Type B pancreatic cell (in vitro differentiated cells): ENCODE results near the gene ZNF225. TPM values are rescaled to one million over a fixed set of nuclear protein-coding genes. Genes with fewer than 3 reads are reported as not detected.

Experiments
- DNase-seq: peaks from one replicate; pipeline ENCODE4 v3.0.0; 2021; ENCODE audit warnings: mixed read lengths; ENCODE audit not compliant: unreplicated experiment; ENCODE audit errors: extremely low spot score
- H3K27ac Mint-ChIP-seq: 2 replicates; pipeline ENCODE4 v1.8.0; 2021; ENCODE audit warnings: mild to moderate bottlenecking, mixed read lengths
- H3K27me3 Mint-ChIP-seq: 2 replicates; pipeline ENCODE4 v1.8.0; 2021; ENCODE audit warnings: mixed read lengths
- H3K36me3 Mint-ChIP-seq: 2 replicates; pipeline ENCODE4 v1.8.0; 2021; ENCODE audit warnings: mixed read lengths
- H3K4me1 Mint-ChIP-seq: one replicate; pipeline ENCODE4 v1.8.0; 2021; ENCODE audit warnings: mixed read lengths; ENCODE audit not compliant: unreplicated experiment
- H3K4me3 Mint-ChIP-seq: 2 replicates; pipeline ENCODE4 v1.8.0; 2021; ENCODE audit warnings: mild to moderate bottlenecking, mixed read lengths
- H3K9me3 Mint-ChIP-seq: 2 replicates; pipeline ENCODE4 v1.8.0; 2021; ENCODE audit warnings: mixed read lengths
- total RNA-seq: library from RNA; stranded (reverse); gene quantifications from 2 replicates; pipeline ENCODE4 v1.2.1, GENCODE V29; 2021; ENCODE audit warnings: low replicate concordance
- TF ChIP-seq, protein P1 (sequence below): fragments of 200-600 bp; sonication (generic); conservative IDR thresholded peaks from 2 replicates; pipeline ENCODE4 v1.5.0; 2021; ENCODE audit warnings: antibody characterized with exemption, mild to moderate bottlenecking

ZNF225 gene
- total RNA-seq, 1 donor from 2014 or later, result 8.4 TPM

DNA sequence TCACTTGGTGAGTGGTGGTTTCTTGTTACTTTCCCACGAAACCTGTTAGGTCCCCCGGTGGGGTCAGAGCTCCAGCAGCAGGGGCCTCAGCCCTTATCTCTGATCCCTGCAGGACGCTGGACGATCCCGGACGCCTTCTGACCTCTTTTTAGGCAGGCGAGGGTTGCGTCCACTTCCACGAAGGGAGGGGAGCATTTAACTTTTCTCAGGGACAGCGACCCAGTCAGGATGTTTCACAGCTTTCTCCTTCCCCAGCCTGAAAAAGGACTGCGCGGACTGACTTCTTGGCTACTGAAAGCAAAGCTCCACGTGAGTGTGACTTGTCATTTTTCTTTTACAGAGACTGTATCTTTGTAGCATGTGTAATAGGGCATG lies 28.8 kb downstream of the ZNF225 start:
- Mint-ChIP-seq H3K4me1 (peaks cover 29% of the 10 kb centered on the region), H3K36me3 (peaks cover 19% of the 10 kb centered on the region), H3K27ac (peak overlapping the region; percentile 90), H3K9me3 (peaks cover 5% of the 10 kb centered on the region), H3K27me3 (no peaks in the 10 kb centered on the region), H3K4me3 (peak overlapping the region; percentile 95)
- no peak for DNase-seq
- TF ChIP-seq, protein P1, sequence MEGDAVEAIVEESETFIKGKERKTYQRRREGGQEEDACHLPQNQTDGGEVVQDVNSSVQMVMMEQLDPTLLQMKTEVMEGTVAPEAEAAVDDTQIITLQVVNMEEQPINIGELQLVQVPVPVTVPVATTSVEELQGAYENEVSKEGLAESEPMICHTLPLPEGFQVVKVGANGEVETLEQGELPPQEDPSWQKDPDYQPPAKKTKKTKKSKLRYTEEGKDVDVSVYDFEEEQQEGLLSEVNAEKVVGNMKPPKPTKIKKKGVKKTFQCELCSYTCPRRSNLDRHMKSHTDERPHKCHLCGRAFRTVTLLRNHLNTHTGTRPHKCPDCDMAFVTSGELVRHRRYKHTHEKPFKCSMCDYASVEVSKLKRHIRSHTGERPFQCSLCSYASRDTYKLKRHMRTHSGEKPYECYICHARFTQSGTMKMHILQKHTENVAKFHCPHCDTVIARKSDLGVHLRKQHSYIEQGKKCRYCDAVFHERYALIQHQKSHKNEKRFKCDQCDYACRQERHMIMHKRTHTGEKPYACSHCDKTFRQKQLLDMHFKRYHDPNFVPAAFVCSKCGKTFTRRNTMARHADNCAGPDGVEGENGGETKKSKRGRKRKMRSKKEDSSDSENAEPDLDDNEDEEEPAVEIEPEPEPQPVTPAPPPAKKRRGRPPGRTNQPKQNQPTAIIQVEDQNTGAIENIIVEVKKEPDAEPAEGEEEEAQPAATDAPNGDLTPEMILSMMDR, result no peak

- DNase-seq, result no peak
- peaks cover 52% of the 10 kb centered on the region for H3K36me3 Mint-ChIP-seq
- H3K9me3 Mint-ChIP-seq, result peaks cover 4% of the 10 kb centered on the region
- H3K4me1 Mint-ChIP-seq, result no peaks in the 10 kb centered on the region
- no peaks in the 10 kb centered on the region for H3K27me3 Mint-ChIP-seq
- TF ChIP-seq, protein P1, result no peak
- H3K27ac Mint-ChIP-seq, result no peak overlapping the region
- no peak overlapping the region for H3K4me3 Mint-ChIP-seq
These were observed 36.6 kb downstream of the ZNF225 start for GRCh38 chr19:44149776-44150175.

- TF ChIP-seq, protein P1, result no peak
- DNase-seq, result no peak
- Mint-ChIP-seq H3K36me3 (peaks cover 50% of the 10 kb centered on the region), H3K4me3 (no peak overlapping the region), H3K4me1 (no peaks in the 10 kb centered on the region), H3K9me3 (peaks cover 11% of the 10 kb centered on the region), H3K27ac (no peak overlapping the region), H3K27me3 (no peaks in the 10 kb centered on the region)
These were observed 38.3 kb downstream of the ZNF225 start for GRCh38 chr19:44151491-44151890.

GRCh38 chr19:44156475-44156874 lies 43.3 kb downstream of the ZNF225 start:
- Mint-ChIP-seq H3K27me3 (no peaks in the 10 kb centered on the region), H3K9me3 (peaks cover 27% of the 10 kb centered on the region), H3K4me1 (no peaks in the 10 kb centered on the region), H3K4me3 (no peak overlapping the region), H3K27ac (no peak overlapping the region), H3K36me3 (peaks cover 47% of the 10 kb centered on the region)
- TF ChIP-seq, protein P1, result no peak
- DNase-seq, result no peak

GRCh38 chr19:44163789-44164188 lies 50.6 kb downstream of the ZNF225 start:
- Mint-ChIP-seq H3K27me3 (no peaks in the 10 kb centered on the region), H3K4me3 (no peak overlapping the region), H3K9me3 (peaks cover 12% of the 10 kb centered on the region), H3K4me1 (peaks cover 25% of the 10 kb centered on the region), H3K36me3 (peaks cover 31% of the 10 kb centered on the region), H3K27ac (no peak overlapping the region)
- TF ChIP-seq, protein P1, result no peak
- no peak for DNase-seq

DNA sequence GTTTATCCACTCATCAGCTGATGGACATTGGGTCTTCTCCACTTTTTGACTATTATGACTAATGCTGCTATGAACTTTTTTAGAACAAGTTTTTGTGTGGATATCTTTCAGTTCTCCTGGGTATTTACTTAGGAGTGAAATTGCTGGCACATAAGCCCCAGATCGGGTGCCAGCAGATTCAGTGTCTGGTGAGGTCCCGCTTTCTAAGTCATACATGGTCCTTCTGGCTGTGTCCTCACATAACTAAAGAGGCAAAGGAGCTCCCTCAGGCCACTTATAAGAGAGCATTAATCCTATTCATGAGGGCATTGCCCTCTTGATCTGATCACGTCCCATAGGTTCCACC lies 51.1 kb downstream of the ZNF225 start:
- TF ChIP-seq, protein P1, result no peak
- peaks cover 25% of the 10 kb centered on the region for H3K4me1 Mint-ChIP-seq
- no peaks in the 10 kb centered on the region for H3K27me3 Mint-ChIP-seq
- peaks cover 12% of the 10 kb centered on the region for H3K9me3 Mint-ChIP-seq
- peak overlapping the region; percentile 96 for H3K27ac Mint-ChIP-seq
- no peak for DNase-seq
- peaks cover 33% of the 10 kb centered on the region for H3K36me3 Mint-ChIP-seq
- peak overlapping the region; percentile 99 for H3K4me3 Mint-ChIP-seq
